B cell (primary cell): Measurements from ENCODE around the gene UCHL1. TPM values are rescaled to one million over a fixed set of nuclear protein-coding genes. Genes with fewer than 3 reads are reported as not detected.

Experiments used
- ATAC-seq: fragments of 200-7000 bp; cut with Tn5 transposase; one replicate; pipeline ENCODE4 v1.10.0; 2021; ENCODE audit warnings: low read depth, mild to moderate bottlenecking, moderate number of reproducible peaks, moderate library complexity
- CTCF ChIA-PET: fragments of 350-600 bp; sonication (Branson Sonifier 250); formaldehyde crosslinking; loops from one replicate; lab custom pipeline; 2021; ENCODE audit warnings: antibody characterized with exemption, inconsistent platforms; lab: Charles Lee
- POLR2A ChIA-PET: fragments of 350-600 bp; sonication (Branson Sonifier 250); formaldehyde crosslinking; loops from one replicate; lab custom pipeline; 2021; ENCODE audit warnings: antibody characterized with exemption; lab: Charles Lee
- DNase-seq: peaks from one replicate; pipeline ENCODE4 v3.0.0; 2013
- H2AFZ ChIP-seq: 2 replicates; pipeline ENCODE4 v1.6.1; 2012; ENCODE audit warnings: mild to moderate bottlenecking, low read depth, low read length; ENCODE audit not compliant: insufficient read depth, poor library complexity, severe bottlenecking
- H3K27ac ChIP-seq, 2 donors: 1 replicate in 1 of 2; 2 replicates in 1 of 2; pipeline ENCODE4 v1.5.1; 2012 to 2013; ENCODE audit warnings: low read length in 2 of 2, mild to moderate bottlenecking in 2 of 2, moderate library complexity in 1 of 2
- H3K27me3 ChIP-seq, 4 experiments: fragments of 200-600 bp in 1 of 4; sonication (generic) in 1 of 4; replicated peaks in 1 of 4; 1 replicate in 2 of 4; 2 replicates in 2 of 4; pipeline versions ENCODE4 v1.6.1 to v1.7.0; 2013 to 2016; ENCODE audit warnings: low read length in 3 of 4, mild to moderate bottlenecking in 2 of 4, mixed read lengths in 1 of 4, moderate library complexity in 1 of 4; ENCODE audit not compliant: insufficient read depth in 4 of 4, control insufficient read depth in 3 of 4; ENCODE audit errors: control extremely low read depth in 1 of 4
- H3K36me3 ChIP-seq, 2 experiments: replicated peaks in 1 of 2; 1 replicate in 1 of 2; 2 replicates in 1 of 2; pipeline versions ENCODE4 v1.6.1 to v1.7.1; 2013; ENCODE audit warnings: low read length in 1 of 2; ENCODE audit not compliant: insufficient read depth in 2 of 2, control insufficient read depth in 1 of 2; ENCODE audit errors: control extremely low read depth in 1 of 2, extremely low read depth in 1 of 2
- H3K4me1 ChIP-seq, 2 donors: fragments of 200-600 bp in 1 of 2; sonication (generic) in 1 of 2; 1 replicate in 1 of 2; 2 replicates in 1 of 2; pipeline versions ENCODE4 v1.5.1 to v1.6.1; 2013 to 2017; ENCODE audit warnings: low read length in 2 of 2; ENCODE audit not compliant: control insufficient read depth in 2 of 2, insufficient read depth in 2 of 2
- H3K4me2 ChIP-seq: replicated peaks from 2 replicates; pipeline ENCODE3; 2012; ENCODE audit warnings: mild to moderate bottlenecking, low read depth, low read length; ENCODE audit not compliant: poor library complexity, severe bottlenecking
- H3K4me3 ChIP-seq, 5 experiments: fragments of 200-600 bp in 1 of 5; sonication (generic) in 1 of 5; 1 replicate in 3 of 5; 2 replicates in 2 of 5; pipeline versions ENCODE4 v1.5.1 to v1.7.0; 2011 to 2016; ENCODE audit warnings: low read length in 4 of 5, mild to moderate bottlenecking in 4 of 5, low read depth in 2 of 5, control low read depth in 1 of 5, moderate library complexity in 1 of 5; ENCODE audit not compliant: insufficient read depth in 1 of 5; ENCODE audit errors: control extremely low read depth in 1 of 5, extremely low read depth in 1 of 5
- H3K79me2 ChIP-seq: fragments of 200-600 bp; sonication (generic); one replicate; pipeline ENCODE4 v1.6.0; 2016; ENCODE audit warnings: low read length; ENCODE audit not compliant: control insufficient read depth, insufficient read depth
- H3K9ac ChIP-seq: fragments of 200-600 bp; sonication (generic); 2 replicates; pipeline ENCODE4 v1.6.1; 2017; ENCODE audit warnings: mild to moderate bottlenecking, low read length, moderate library complexity
- H3K9me3 ChIP-seq, 3 donors: one replicate each; pipeline versions ENCODE4 v1.6.1 to v1.7.1; 2013; ENCODE audit warnings: low read length in 2 of 3; ENCODE audit not compliant: control insufficient read depth in 2 of 3, insufficient read depth in 1 of 3; ENCODE audit errors: control extremely low read depth in 1 of 3
- H4K20me1 ChIP-seq: 2 replicates; pipeline ENCODE4 v1.6.0; 2012; ENCODE audit warnings: mild to moderate bottlenecking, low read length; ENCODE audit not compliant: insufficient read depth, control insufficient read depth, poor library complexity, severe bottlenecking
- H3K27ac Mint-ChIP-seq: one replicate; pipeline ENCODE4 v1.8.0; 2021; ENCODE audit warnings: mixed read lengths
- H3K27me3 Mint-ChIP-seq: one replicate; pipeline ENCODE4 v1.8.0; 2021; ENCODE audit warnings: mixed read lengths
- H3K4me1 Mint-ChIP-seq: one replicate; pipeline ENCODE4 v1.8.0; 2021; ENCODE audit warnings: mixed read lengths
- H3K4me3 Mint-ChIP-seq: one replicate; pipeline ENCODE4 v1.8.0; 2021; ENCODE audit warnings: mixed read lengths
- H3K9me3 Mint-ChIP-seq: one replicate; pipeline ENCODE4 v1.8.0; 2022; ENCODE audit warnings: mixed read lengths; ENCODE audit not compliant: insufficient read depth
- CTCF ChIP-seq: fragments of 200-600 bp; IDR thresholded peaks from one replicate; pipeline ENCODE4 v1.8.0; 2022; ENCODE audit warnings: antibody characterized with exemption, mild to moderate bottlenecking
- EZH2 ChIP-seq: IDR thresholded peaks from 2 replicates; pipeline ENCODE4 v1.6.1; 2012; ENCODE audit warnings: borderline replicate concordance, low read depth, mild to moderate bottlenecking, moderate library complexity, low read length; ENCODE audit not compliant: insufficient read depth, poor library complexity, severe bottlenecking
- WGBS: methylation state at CpG from one replicate; pipeline ENCODE4 v1.1.5; 2013; ENCODE audit warnings: missing lambda C conversion rate; ENCODE audit not compliant: insufficient coverage; 5-methylcytosine and 5-hydroxymethylcytosine counted together
- intact Hi-C: fragments of 100-400 bp; cut with micrococcal nuclease; formaldehyde crosslinking; loops from one replicate; pipeline ENCODE4 v1.10.0; 2022
- polyA plus RNA-seq: library from polyadenylated mRNA; depleted of rRNA; stranded (reverse); fragments of >200 nt; gene quantifications from 2 replicates; pipeline ENCODE4 v1.2.3, GENCODE V29; 2012
- total RNA-seq, 2 donors: library from RNA; stranded (reverse); fragments of 120-200 nt in 1 of 2; gene quantifications; 1 replicate in 1 of 2; 2 replicates in 1 of 2; pipeline versions ENCODE4 v1.2.3 to v1.2.4, GENCODE V29; 2013 to 2022

The UCHL1 gene
- total and polyA plus RNA-seq, 2 donors (not counting 1 experiment from before 2014, with no cell fraction given), result 0.47 to 0.84 TPM

GRCh38 chr4:41236508-41236907 lies 20.2 kb upstream of the UCHL1 start:
- intact Hi-C loops, result no loop called here
- no peak for DNase-seq
- Histone ChIP-seq H3K4me1 (no peaks in the 10 kb centered on the region), H3K27me3 (no peaks in the 10 kb centered on the region), H4K20me1 (no peaks in the 10 kb centered on the region), H3K79me2 (no peaks in the 10 kb centered on the region), H3K27ac (no peak overlapping the region), H2AFZ (no peak overlapping the region), H3K9me3 (no peaks in the 10 kb centered on the region), H3K9ac (no peak overlapping the region), H3K4me3 (no peak overlapping the region), H3K36me3 (no peaks in the 10 kb centered on the region), H3K4me2 (no peak overlapping the region)
- Mint-ChIP-seq H3K4me3 (no peak overlapping the region), H3K4me1 (no peaks in the 10 kb centered on the region), H3K9me3 (no peaks in the 10 kb centered on the region), H3K27me3 (no peaks in the 10 kb centered on the region), H3K27ac (no peak overlapping the region)
- POLR2A ChIA-PET, result no interaction called here
- TF ChIP-seq CTCF, result no peak
- TF ChIP-seq EZH2, result no peak
- CTCF ChIA-PET, result no interaction called here
- no CpG with 5 or more reads among the region's 1 CpG for WGBS
- no peak for ATAC-seq

- no peak overlapping the region for H2AFZ ChIP-seq
- H3K9me3 ChIP-seq, result no peaks in the 10 kb centered on the region
- H3K27me3 Mint-ChIP-seq, result peaks cover 23% of the 10 kb centered on the region
- H3K27me3 ChIP-seq, result peaks cover 0 to 8% (median 2%) of the 10 kb centered on the region in 4 experiments
- H3K36me3 ChIP-seq, result no peaks in the 10 kb centered on the region
- ATAC-seq (no peak), DNase-seq (no peak)
- no peaks in the 10 kb centered on the region for H3K79me2 ChIP-seq
- H3K4me2 ChIP-seq, result no peak overlapping the region
- no peak overlapping the region for H3K4me3 Mint-ChIP-seq
- no peaks in the 10 kb centered on the region for H3K9me3 Mint-ChIP-seq
- POLR2A ChIA-PET, result no interaction called here
- no peak overlapping the region for H3K27ac ChIP-seq
- no peak overlapping the region for H3K4me3 ChIP-seq
- WGBS, result 80% methylated on average over 1 of the region's 1 CpG
- no peaks in the 10 kb centered on the region for H3K4me1 ChIP-seq
- CTCF ChIA-PET, result no interaction called here
- H4K20me1 ChIP-seq, result no peaks in the 10 kb centered on the region
- intact Hi-C loops, result no loop called here
- TF ChIP-seq CTCF, result no peak
- TF ChIP-seq EZH2, result no peak
- no peak overlapping the region for H3K9ac ChIP-seq
- H3K27ac Mint-ChIP-seq, result no peak overlapping the region
- no peaks in the 10 kb centered on the region for H3K4me1 Mint-ChIP-seq
Observed at GRCh38 chr4:41241919-41242318, 14.8 kb upstream of the UCHL1 start.
